ENCODE measurements around the gene NOS1AP.

The NOS1AP gene

DNA sequence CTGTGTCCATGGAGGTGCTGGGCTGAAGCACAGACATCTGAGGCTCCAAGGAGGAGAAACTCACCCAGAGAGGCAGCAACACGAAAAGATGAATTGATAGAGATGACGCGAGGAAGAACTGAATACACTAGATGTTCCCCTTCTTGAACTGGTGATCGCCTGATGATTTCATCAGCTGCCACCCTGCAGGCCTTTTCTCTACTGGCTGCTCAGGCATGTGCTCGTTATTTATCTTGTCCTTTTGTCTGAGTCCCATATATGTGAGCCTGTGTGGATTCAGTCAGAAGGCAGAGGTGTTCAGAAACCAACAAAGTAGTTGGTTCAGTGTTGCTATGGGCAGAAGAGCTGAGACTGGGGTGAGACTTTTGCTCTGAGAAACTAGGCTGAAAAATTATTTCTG, 202.9 kb downstream of the NOS1AP start:
- TF ChIP-seq SIN3A (IDR thresholded peaks at IDR 0.05; ENCODE audit: borderline replicate concordance, insufficient read depth, low read length) (no peak), FOXP2 (optimal IDR thresholded peaks at IDR 0.05; ENCODE audit: borderline replicate concordance, extremely low read depth, extremely low read length, insufficient read depth) (no peak), POLR2AphosphoS5 (IDR thresholded peaks at IDR 0.05; ENCODE audit: low read depth, low read length) (no peak), TAF1 (IDR thresholded peaks at IDR 0.05; ENCODE audit: borderline replicate concordance, insufficient read depth, low read length) (no peak)
- TF ChIP-seq, protein P1, sequence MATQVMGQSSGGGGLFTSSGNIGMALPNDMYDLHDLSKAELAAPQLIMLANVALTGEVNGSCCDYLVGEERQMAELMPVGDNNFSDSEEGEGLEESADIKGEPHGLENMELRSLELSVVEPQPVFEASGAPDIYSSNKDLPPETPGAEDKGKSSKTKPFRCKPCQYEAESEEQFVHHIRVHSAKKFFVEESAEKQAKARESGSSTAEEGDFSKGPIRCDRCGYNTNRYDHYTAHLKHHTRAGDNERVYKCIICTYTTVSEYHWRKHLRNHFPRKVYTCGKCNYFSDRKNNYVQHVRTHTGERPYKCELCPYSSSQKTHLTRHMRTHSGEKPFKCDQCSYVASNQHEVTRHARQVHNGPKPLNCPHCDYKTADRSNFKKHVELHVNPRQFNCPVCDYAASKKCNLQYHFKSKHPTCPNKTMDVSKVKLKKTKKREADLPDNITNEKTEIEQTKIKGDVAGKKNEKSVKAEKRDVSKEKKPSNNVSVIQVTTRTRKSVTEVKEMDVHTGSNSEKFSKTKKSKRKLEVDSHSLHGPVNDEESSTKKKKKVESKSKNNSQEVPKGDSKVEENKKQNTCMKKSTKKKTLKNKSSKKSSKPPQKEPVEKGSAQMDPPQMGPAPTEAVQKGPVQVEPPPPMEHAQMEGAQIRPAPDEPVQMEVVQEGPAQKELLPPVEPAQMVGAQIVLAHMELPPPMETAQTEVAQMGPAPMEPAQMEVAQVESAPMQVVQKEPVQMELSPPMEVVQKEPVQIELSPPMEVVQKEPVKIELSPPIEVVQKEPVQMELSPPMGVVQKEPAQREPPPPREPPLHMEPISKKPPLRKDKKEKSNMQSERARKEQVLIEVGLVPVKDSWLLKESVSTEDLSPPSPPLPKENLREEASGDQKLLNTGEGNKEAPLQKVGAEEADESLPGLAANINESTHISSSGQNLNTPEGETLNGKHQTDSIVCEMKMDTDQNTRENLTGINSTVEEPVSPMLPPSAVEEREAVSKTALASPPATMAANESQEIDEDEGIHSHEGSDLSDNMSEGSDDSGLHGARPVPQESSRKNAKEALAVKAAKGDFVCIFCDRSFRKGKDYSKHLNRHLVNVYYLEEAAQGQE (IDR thresholded peaks at IDR 0.05; ENCODE audit: insufficient read depth in 1 of 2, low read depth in 2 of 2, low read length in 2 of 2), result no peak

DNA sequence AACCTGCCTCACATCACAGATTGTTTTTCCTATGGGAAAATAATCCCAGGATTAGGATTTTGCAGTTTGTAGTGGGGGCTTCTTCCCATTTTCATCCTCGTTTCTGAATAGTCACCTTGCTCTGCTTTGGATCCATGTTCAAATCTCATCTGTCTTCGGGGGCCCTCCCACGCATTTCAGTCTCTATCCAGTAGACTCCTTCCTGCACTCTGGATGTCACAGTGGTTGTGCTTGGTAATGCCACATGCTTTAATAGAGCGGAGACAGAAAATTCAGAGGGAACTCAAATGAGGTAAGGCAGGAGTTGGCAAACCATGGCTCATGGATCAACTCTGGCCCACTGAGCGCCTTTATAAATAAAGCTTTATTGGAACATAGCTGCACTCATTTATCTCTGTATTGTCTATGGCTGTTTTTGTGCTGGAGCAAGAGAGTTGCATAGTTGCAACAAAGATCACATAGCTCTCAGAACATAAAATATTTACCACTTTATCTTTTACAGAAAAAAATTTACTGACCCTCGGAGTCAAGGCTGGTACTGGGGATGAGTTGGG, 206.2 kb downstream of the NOS1AP start:
- no peak for TF ChIP-seq POLR2AphosphoS5 (IDR thresholded peaks at IDR 0.05; ENCODE audit: low read depth, low read length)

DNA sequence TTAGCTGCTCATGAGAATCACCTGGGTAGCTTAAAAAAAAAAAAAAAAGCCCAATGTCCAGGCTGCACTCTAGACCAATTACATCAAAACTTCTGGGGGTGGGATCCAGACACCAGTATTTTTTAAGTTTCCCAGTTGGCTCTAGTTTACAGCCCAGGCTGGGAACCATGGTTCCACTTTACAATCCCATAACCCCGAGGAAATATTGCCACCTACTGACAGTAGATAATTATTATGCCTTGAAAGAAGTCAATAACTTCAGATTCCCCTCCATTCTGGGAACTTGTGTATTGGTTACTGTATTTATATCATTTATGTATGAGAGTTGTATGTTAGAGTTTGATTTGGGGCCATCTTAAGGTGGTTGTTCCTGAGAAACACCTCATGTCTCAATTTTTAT, 207.0 kb downstream of the NOS1AP start:
- no peak for TF ChIP-seq FOXP2 (optimal IDR thresholded peaks at IDR 0.05; ENCODE audit: borderline replicate concordance, extremely low read depth, extremely low read length, insufficient read depth)
- TF ChIP-seq, protein P1 (IDR thresholded peaks at IDR 0.05; ENCODE audit: insufficient read depth in 1 of 2, low read depth in 2 of 2, low read length in 2 of 2), result no peak
- TF ChIP-seq POLR2AphosphoS5 (IDR thresholded peaks at IDR 0.05; ENCODE audit: low read depth, low read length), result no peak
- no peak for TF ChIP-seq SIN3A (IDR thresholded peaks at IDR 0.05; ENCODE audit: borderline replicate concordance, insufficient read depth, low read length)
- TF ChIP-seq TAF1 (IDR thresholded peaks at IDR 0.05; ENCODE audit: borderline replicate concordance, insufficient read depth, low read length), result no peak

DNA sequence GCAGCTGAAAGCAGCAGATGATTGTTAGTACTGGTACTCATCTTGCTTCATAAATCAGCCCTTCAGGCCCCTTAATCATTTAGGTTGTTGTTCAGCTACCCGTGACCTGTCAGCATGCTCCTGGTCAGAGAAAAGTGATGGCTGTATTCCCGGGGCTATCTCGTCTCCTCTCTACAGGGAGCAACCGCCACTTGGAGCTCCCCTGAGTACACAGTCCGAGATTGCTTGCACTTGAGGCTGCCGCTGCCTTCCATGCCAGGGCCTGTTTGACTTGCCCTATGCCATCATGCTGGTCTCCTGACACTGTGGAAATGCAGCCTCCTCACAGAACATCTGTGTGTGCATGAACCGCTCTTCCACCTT, 209.6 kb downstream of the NOS1AP start:
- TF ChIP-seq, protein P1 (IDR thresholded peaks at IDR 0.05; ENCODE audit: insufficient read depth in 1 of 2, low read depth in 2 of 2, low read length in 2 of 2), result no peak
- TF ChIP-seq FOXP2 (optimal IDR thresholded peaks at IDR 0.05; ENCODE audit: borderline replicate concordance, extremely low read depth, extremely low read length, insufficient read depth), result no peak
- no peak for TF ChIP-seq POLR2AphosphoS5 (IDR thresholded peaks at IDR 0.05; ENCODE audit: low read depth, low read length)
- TF ChIP-seq TAF1 (IDR thresholded peaks at IDR 0.05; ENCODE audit: borderline replicate concordance, insufficient read depth, low read length), result no peak
- no peak for TF ChIP-seq SIN3A (IDR thresholded peaks at IDR 0.05; ENCODE audit: borderline replicate concordance, insufficient read depth, low read length)

DNA sequence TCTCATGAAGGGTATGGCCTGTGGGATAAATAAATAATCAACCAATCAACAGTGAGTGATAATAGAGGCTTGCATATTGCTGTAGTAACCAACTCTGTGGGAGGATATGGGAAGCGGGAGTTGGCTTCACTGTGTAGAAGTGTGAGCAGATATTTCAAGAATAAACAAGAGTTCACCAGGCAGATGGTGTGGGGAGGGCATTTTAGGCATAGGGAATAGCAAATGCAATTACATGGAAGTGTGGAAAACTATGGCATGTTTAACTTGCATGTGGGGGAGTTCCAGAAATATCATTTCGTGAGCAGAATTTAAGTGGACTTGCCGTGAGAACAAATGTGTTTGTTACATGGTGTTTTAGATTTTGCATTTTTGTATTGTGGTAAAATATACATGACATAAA, 211.9 kb downstream of the NOS1AP start:
- no peak for TF ChIP-seq FOXP2 (optimal IDR thresholded peaks at IDR 0.05; ENCODE audit: borderline replicate concordance, extremely low read depth, extremely low read length, insufficient read depth)
- no peak for TF ChIP-seq SIN3A (IDR thresholded peaks at IDR 0.05; ENCODE audit: borderline replicate concordance, insufficient read depth, low read length)
- no peak for TF ChIP-seq POLR2AphosphoS5 (IDR thresholded peaks at IDR 0.05; ENCODE audit: low read depth, low read length)
- no peak for TF ChIP-seq TAF1 (IDR thresholded peaks at IDR 0.05; ENCODE audit: borderline replicate concordance, insufficient read depth, low read length)
- TF ChIP-seq, protein P1 (IDR thresholded peaks at IDR 0.05; ENCODE audit: insufficient read depth in 1 of 2, low read depth in 2 of 2, low read length in 2 of 2), result no peak

Data from PFSK-1 (cell line).